Left kidney (tissue), 2 donors: Measurements from ENCODE around the gene MTIF2. TPM values are rescaled to one million over a fixed set of nuclear protein-coding genes. Genes with fewer than 3 reads are reported as not detected.
"Not testable (repeated sequence)": the region's sequence is repeated elsewhere in the genome, so short reads cannot be mapped to it uniquely, and the experiment has no call there.

Source experiments
- DNase-seq: peaks from one replicate; pipeline ENCODE4 v3.0.0-alpha.2; 2013
- polyA plus RNA-seq: library from polyadenylated mRNA; unstranded; fragments of 120-200 nt; gene quantifications from one replicate; pipeline ENCODE4 v1.2.1, GENCODE V29; 2013; ENCODE audit not compliant: insufficient read length

MTIF2 gene
- polyA plus RNA-seq, 1 donor: 51.7 TPM

DNA sequence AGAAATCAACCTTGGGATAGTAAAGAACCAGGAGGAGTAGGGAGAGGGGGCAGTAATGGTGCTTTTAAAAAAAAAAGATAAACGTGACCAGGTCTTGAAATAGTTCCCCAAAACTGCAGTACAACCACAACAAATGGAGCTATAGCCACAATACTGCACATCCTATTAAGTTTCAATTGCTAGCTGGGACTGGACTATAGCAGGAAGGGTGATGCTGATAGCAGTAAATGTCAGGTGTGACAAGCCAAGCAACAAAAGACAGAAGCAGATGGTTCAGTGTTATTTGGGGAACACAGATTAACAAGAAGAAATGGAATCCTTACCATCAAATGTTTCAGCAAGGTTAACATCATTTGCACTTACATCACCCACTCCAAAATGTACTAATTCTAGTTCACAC, 26.4 kb downstream of the MTIF2 start:
- DNase-seq: no peak

DNA sequence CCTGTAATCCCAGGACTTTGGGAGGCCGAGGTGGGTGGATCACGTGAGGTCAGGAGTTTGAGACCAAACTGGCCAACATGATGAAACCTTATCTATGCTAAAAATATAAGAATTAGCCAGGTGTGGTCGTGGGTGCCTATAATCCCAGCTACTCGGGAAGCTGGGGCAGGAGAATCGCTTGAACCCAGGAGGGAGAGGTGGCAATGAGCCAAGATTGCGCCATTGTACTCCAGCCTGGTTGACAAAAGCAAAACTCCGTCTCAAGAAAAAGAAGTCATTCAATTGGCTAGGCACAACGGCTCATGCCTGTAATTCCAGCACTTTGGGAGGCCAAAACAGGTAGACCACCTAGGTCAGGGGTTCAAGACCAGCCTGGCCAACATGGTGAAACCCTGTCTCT, 27.4 kb downstream of the MTIF2 start:
- DNase-seq: not testable (repeated sequence)

GRCh38 chr2:55239656-55240222, 29.3 kb downstream of the MTIF2 start:
- DNase-seq: no peak

DNA sequence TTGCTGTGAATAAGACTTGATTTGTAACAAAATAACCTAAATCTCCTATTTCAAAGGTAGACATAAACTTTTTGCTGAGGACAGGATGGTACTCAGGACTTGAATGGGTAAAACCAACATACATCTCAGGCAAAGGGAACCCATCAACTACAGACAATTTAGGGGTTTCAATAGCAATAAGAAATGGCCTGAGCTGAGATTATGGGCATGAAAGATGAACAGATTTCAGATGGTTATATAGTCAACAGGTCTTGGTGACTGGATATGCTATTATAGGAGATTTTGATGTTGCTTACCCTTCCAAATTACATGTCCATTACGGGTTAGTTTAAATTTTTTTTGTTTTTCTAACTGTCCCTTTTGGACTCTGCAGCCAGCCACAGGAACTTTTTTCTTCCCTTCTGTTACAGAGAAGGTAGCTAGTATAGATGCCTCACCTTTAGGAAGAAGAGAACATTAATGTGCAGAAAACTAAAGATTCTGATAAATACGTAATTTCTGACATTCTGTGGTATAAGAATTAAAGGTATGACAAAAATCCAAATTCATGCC, 32.0 kb downstream of the MTIF2 start:
- no peak for DNase-seq

DNA sequence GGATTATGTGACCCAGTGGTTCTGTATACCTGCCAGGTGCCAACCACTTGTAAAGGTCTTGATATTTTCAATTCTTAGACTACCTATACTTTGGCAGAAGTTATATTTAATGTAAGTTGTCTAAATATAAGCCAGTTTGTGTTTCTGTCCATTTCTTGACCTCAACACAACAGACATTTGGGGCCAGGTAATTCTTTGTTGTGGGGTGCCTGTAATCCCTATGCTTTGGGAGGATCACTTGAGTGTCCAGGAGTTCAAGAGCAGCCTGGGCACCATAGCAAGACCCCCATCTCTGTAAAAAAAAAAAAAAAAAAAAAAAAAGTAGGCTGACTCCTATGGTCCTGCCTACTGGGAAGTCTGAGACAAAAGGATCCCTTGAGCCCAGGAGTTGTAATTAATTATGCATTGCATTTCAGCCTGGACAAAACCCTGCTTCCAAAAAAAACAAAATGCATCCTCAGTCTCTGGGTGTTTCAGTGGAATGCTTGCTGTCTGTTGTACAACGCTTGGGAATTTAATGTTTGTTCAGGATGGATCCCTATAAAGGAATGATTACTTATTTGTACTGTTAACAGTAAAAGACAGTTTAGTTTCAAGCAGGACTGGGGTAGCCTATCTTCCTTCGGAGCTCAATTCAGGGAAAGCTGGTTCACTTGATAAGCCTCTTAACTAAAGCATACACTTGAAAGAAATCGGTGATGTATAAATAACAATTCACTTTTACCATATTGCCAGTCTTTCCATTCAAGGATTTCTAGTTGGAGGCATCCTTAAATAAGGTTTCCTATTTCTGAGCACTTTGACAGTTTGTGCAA, 33.1 kb downstream of the MTIF2 start:
- DNase-seq: no peak

- no peak for DNase-seq
These were observed 35.4 kb downstream of the MTIF2 start for GRCh38 chr2:55233658-55233940.

DNA sequence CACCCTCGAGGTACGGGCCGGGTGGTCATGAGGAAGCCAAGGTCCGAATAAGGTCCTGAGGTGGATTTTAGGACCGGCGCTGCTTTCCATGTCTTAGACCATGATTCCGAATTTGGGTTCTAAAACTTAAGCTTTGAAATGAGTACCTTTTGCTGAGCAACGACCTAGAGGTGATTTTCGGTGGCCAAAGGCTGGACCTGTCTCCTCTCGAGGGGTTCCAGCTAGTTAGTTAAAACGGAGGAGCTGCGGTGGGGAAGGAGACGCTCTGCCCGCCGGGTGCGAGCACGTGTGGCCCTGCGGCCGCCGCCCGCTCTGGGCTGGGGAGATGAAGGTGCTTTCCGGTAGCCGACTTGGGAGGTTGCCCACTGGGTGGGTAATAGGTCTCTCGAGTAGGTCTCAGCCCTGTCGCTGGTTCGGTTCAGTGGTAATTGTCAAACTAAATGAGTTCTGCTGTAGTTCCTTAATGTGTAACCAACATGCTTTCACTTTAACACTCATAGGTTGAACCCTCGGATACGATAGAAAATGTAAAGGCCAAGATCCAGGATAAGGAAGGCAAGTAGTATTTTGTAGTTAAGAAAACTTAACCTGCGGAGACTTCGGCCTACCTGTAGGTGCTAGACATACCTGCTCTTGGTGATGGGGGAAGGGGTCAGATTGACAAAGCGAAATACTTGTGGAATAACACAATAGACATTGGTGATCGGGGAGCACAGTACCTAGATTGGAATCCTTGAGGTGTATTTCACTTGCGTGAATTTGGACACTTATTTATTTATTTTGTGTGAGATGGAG, 36.0 kb downstream of the MTIF2 start:
- DNase-seq: no peak

DNA sequence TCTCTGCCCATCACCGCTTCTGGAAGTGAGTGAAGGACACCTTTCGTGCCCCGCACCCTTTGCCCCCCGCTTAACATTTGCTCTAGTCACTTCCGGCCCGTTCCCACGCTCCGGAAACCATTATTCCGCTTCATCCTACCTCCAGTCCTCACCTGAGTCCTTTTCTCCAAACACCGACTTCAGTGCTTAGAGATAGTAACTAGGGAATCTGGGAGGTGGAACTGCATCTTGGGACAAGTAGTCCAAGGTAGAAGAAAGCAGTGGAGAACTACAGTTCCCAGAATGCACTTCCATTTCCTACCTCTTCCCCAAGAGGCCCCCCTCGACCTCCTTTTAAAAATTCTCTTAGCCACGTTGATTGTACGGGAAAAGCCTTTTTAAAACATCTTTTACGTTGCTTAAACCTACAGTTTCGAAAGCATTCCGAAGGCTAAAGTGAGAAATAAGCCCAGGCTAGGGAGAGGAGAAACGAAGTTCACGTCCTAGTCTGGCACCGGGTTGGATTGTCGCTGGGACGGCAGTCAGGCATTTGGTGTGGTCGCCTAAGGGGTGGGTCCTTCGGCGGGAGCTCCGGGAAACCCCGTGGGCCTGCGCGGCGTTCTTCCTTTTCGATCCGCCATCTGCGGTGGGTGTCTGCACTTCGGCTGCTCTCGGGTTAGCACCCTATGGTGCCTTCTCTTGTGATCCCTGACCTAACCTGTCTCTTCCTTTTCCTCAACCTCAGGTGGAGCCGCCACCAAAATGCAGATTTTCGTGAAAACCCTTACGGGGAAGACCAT, 36.8 kb downstream of the MTIF2 start, which contains the start of the genes CLHC1 and RPS27A:
CLHC1 (minus strand) TSS at position 210 of the 779 bp plus-strand sequence. CDS start 9,882 bp downstream, outside the sequence.
RPS27A (plus strand) TSS at position 605 of the 779 bp plus-strand sequence; CDS start at position 742, 137 bp downstream.
- DNase-seq: peak; percentile 95

GRCh38 chr2:55231546-55232083, 37.4 kb downstream of the MTIF2 start:
- DNase-seq: no peak

DNA sequence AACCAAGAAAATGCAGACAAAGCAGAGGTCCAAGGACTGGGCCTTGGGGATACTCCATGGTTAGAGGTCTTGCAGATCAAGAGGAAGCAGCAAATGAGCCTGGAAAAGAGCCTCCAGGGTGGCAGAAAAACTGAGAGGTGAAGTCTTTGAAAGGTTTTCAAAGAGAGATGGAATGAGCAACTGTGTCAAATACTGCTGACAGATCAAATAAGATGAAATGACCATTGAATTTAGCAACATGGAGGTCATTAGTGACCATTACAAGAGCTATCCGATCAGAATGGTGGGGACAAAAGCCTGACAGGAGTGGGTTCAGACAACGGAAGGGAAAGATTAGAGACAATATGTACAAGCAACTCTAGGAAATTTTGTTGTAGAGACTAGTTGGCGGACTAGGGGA, 38.5 kb downstream of the MTIF2 start:
- no peak for DNase-seq

- no peak for DNase-seq
These were observed 39.8 kb downstream of the MTIF2 start for GRCh38 chr2:55229221-55229620.

DNA sequence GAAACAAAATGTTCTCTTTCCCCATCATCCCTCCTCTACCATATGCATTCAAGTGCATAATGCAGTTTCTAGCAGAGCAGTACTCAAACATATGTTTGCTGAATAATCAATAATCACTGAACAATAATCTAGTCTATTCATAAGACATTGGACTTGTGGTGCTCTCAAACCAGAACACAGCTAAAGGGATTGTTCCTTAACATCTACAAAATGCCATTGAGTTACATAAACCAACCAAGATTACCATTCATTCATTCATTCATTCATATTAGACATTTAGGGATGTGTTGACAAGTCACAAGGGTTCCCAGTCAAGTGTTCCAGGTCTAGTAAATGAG, 40.8 kb downstream of the MTIF2 start:
- DNase-seq: no peak

- not testable (repeated sequence) for DNase-seq
These were observed 41.4 kb downstream of the MTIF2 start for GRCh38 chr2:55227437-55228225.

DNA sequence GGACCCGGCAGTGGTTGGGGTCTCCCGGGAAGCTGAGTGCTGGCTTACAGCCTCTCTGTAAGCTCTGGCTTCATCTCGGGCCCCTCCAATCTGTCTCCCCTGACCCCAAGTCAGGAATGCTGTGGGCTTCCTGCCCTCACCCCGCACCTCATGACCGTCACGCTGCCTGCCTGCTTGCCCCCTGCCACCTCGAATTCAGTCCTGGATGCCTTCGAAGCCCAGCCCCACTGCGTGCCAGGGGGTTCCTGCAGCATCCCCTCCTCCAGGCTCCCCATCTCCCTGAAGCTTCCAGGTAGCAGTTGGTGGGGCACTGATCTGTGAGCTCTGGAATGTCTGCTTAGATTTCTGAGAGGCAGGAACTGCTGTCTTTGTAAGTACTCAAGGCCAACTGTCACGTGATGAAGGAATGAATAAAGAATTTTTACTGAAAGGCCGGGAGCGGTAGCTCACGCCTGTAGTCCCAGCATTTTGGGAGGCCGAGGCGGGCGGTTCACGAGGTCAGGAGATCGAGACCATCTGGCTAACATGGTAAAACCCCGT, 43.5 kb downstream of the MTIF2 start:
- DNase-seq: no peak

- no peak for DNase-seq
These were observed 44.2 kb downstream of the MTIF2 start for GRCh38 chr2:55224761-55225261.

DNA sequence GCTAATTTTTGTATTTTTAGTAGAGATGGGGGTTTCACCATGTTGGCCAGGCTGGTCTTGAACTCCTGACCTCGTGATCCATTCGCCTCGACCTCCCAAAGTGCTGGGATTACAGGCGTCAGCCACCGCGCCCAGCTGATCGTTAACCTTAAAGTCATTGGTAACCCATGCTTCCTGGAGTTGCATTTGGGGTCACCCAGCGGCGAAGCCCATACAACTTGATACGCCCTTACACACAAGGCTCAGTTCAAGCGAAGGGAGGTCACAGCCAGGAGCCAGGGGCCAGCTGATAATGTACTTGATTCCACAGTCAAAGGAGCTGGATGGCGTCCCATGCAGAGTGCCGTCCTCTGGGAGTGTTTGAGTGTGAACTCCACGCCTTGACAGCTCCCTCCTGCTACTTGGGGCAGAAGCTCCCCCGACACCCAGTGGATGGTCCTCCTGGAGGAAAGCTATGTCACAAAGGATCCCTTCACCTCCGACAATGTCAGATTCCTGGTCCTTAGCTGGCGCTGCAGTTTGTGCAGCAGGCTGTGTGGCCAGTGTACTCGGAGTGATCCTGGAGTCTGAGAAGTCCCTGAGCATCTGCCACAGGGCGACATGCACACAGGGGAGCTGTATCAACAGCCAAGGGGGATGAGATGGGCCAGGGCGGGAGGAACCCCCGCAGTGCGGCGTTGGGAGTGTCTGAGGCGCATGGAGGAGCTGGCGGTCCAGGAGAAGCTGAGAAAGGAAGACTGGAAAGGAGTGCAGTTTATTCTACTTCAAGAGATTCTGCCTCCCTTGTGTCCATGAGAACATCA, 44.9 kb downstream of the MTIF2 start:
- no peak for DNase-seq

- no peak for DNase-seq
These were observed 55.2 kb downstream of the MTIF2 start for GRCh38 chr2:55213822-55214221.

DNA sequence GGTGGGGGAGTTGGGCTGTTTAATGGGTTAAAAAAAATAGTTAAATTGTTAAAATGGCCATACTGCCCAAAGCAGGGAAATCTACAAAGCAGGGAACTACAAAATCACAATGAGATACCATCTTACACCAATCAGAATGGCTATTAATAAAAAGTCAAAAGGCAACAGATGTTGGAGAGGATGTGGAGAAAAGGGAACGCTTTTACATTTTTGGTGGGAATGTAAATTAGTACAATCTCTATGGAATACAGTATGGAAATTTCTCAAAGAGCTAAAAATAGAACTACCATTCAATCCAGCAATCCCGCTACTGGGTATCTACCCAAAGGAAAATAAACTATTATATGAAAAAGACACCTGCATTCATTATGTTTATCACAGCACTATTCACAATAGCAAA, 64.1 kb downstream of the MTIF2 start:
- DNase-seq: no peak

- DNase-seq: no peak
These were observed 64.5 kb downstream of the MTIF2 start for GRCh38 chr2:55204536-55204935.

DNA sequence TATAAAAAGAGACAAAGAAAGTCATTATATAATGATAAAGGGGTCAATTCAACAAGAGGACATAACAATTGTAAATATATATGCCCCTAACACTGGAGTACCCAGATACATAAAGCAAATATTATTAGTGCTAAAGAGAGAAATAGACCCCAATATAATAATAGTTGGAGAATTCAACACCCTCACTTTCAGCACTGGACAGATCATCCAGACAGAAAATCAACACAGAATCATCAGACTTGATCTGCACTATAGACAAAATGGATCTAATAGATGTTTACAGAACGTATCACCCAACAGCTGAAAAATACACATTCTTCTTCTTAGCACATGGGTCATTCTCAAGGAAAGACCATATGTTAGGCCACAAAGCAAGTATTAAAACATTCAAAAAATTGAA, 68.6 kb downstream of the MTIF2 start:
- DNase-seq: no peak
